GM19240 (cell line): ENCODE results near the gene VGLL4.

Experiments
- DNase-seq: peaks from one replicate; pipeline ENCODE4 v3.0.0; 2011; ENCODE audit warnings: low spot score; ENCODE audit not compliant: insufficient read length

Gene VGLL4

GRCh38 chr3:11566478-11566877 lies 77.2 kb downstream of the VGLL4 start:
- DNase-seq, result no peak

GRCh38 chr3:11565932-11566331 lies 77.8 kb downstream of the VGLL4 start:
- no peak for DNase-seq

GRCh38 chr3:11565492-11565891 lies 78.2 kb downstream of the VGLL4 start:
- DNase-seq, result no peak

- no peak for DNase-seq
Measured at GRCh38 chr3:11565072-11565471, 78.6 kb downstream of the VGLL4 start.

- DNase-seq, result no peak
Measured at GRCh38 chr3:11564577-11565001, 79.1 kb downstream of the VGLL4 start.

- DNase-seq, result no peak
Measured at GRCh38 chr3:11563865-11564185, 79.9 kb downstream of the VGLL4 start.

- no peak for DNase-seq
Measured at GRCh38 chr3:11563159-11563864, 80.4 kb downstream of the VGLL4 start.

- no peak for DNase-seq
Measured at GRCh38 chr3:11562277-11562881, 81.3 kb downstream of the VGLL4 start.

GRCh38 chr3:11560746-11561145 lies 83.0 kb downstream of the VGLL4 start:
- no peak for DNase-seq

- no peak for DNase-seq
Measured at GRCh38 chr3:11559816-11560633, 83.7 kb downstream of the VGLL4 start.

- no peak for DNase-seq
Measured at GRCh38 chr3:11558918-11559815, 84.5 kb downstream of the VGLL4 start.

GRCh38 chr3:11558411-11558903 lies 85.3 kb downstream of the VGLL4 start:
- DNase-seq, result no peak

- DNase-seq, result no peak
Measured at GRCh38 chr3:11558002-11558401, 85.7 kb downstream of the VGLL4 start.

GRCh38 chr3:11556851-11557644 lies 86.7 kb downstream of the VGLL4 start:
- DNase-seq, result no peak

- DNase-seq, result no peak
Measured at GRCh38 chr3:11555881-11556633, 87.7 kb downstream of the VGLL4 start.

GRCh38 chr3:11555211-11555782 lies 88.4 kb downstream of the VGLL4 start:
- no peak for DNase-seq

- DNase-seq, result no peak
Measured at GRCh38 chr3:11554666-11555065, 89.0 kb downstream of the VGLL4 start.

GRCh38 chr3:11554236-11554610 lies 89.5 kb downstream of the VGLL4 start:
- DNase-seq, result no peak

GRCh38 chr3:11553436-11554235 lies 90.1 kb downstream of the VGLL4 start:
- DNase-seq, result no peak
